Peyer's patch (tissue), 4 donors: Measurements from ENCODE around the gene KIFC1.

ENCODE experiments used
- POLR2A ChIP-seq, 2 donors: fragments of 450-650 bp; IDR thresholded peaks; one replicate each; pipeline ENCODE4 v1.5.1; 2017; ENCODE audit warnings: antibody characterized with exemption in 2 of 2, mild to moderate bottlenecking in 2 of 2, moderate library complexity in 2 of 2
- TF ChIP-seq, protein P1 (sequence below), 6 experiments: fragments of 450-650 bp in 4 of 6; fragments of 200-600 bp in 2 of 6; sonication (generic) in 1 of 6; IDR thresholded peaks; one replicate each; pipeline ENCODE4 v1.5.1; 2017 to 2019; ENCODE audit warnings: antibody characterized with exemption in 6 of 6, mild to moderate bottlenecking in 3 of 6, moderate library complexity in 1 of 6

DNA sequence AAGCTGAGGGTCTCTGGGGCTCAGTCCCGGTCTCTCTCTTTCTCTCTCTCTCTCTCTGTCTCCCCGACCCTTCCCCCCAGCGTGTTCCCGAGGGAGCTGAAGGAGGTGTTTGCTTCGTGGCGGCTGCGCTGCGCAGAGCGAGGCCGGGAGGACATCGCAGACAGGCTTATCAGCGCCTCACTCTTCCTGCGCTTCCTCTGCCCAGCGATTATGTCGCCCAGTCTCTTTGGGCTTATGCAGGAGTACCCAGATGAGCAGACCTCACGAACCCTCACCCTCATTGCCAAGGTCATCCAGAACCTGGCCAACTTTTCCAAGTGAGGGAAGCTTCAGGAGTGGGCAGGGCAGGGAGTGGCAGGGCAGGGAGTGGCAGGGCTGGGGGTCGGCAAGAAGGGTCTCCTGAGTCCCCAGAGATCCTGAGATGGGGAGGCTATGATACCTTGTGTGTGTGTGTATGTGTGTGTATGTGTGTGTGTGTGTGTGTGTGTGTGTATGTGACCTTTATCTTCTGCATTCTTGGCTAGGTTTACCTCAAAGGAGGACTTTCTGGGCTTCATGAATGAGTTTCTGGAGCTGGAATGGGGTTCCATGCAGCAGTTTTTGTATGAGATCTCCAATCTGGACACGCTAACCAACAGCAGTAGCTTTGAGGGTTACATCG lies 49.2 kb downstream of the KIFC1 start:
- TF ChIP-seq, protein P1, sequence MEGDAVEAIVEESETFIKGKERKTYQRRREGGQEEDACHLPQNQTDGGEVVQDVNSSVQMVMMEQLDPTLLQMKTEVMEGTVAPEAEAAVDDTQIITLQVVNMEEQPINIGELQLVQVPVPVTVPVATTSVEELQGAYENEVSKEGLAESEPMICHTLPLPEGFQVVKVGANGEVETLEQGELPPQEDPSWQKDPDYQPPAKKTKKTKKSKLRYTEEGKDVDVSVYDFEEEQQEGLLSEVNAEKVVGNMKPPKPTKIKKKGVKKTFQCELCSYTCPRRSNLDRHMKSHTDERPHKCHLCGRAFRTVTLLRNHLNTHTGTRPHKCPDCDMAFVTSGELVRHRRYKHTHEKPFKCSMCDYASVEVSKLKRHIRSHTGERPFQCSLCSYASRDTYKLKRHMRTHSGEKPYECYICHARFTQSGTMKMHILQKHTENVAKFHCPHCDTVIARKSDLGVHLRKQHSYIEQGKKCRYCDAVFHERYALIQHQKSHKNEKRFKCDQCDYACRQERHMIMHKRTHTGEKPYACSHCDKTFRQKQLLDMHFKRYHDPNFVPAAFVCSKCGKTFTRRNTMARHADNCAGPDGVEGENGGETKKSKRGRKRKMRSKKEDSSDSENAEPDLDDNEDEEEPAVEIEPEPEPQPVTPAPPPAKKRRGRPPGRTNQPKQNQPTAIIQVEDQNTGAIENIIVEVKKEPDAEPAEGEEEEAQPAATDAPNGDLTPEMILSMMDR (IDR thresholded peaks at IDR 0.05): no peak
- no peak for TF ChIP-seq POLR2A (IDR thresholded peaks at IDR 0.05)
